AG09319 (cell line): Measurements from ENCODE around the gene ASTN2.
"Not testable (repeated sequence)": the region's sequence is repeated elsewhere in the genome, so short reads cannot be mapped to it uniquely, and the experiment has no call there.

Experiments
- DNase-seq: peaks from one replicate; pipeline ENCODE4 v3.0.0-alpha.2; 2010; ENCODE audit warnings: low read depth; ENCODE audit errors: extremely low read depth
- CTCF ChIP-seq: IDR thresholded peaks from 2 replicates; pipeline ENCODE4 v1.5.1; 2011; ENCODE audit warnings: low read depth, mild to moderate bottlenecking, inconsistent platforms, low read length, moderate library complexity

Gene ASTN2

GRCh38 chr9:116844621-116845020, 570.2 kb downstream of the ASTN2 start:
- no peak for TF ChIP-seq CTCF
- DNase-seq: no peak

- DNase-seq: no peak
- TF ChIP-seq CTCF: no peak
Observed at GRCh38 chr9:116843863-116844620, 570.8 kb downstream of the ASTN2 start.

GRCh38 chr9:116842658-116843057, 572.2 kb downstream of the ASTN2 start:
- no peak for DNase-seq
- no peak for TF ChIP-seq CTCF

- not testable (repeated sequence) for DNase-seq
Observed at GRCh38 chr9:116838468-116838867, 576.4 kb downstream of the ASTN2 start.

- no peak for TF ChIP-seq CTCF
- no peak for DNase-seq
Observed at GRCh38 chr9:116837018-116837989, 577.6 kb downstream of the ASTN2 start.

- not testable (repeated sequence) for DNase-seq
Observed at GRCh38 chr9:116830321-116830720, 584.5 kb downstream of the ASTN2 start.

GRCh38 chr9:116821633-116822229, 593.1 kb downstream of the ASTN2 start:
- TF ChIP-seq CTCF: no peak
- DNase-seq: no peak

- TF ChIP-seq CTCF: no peak
- no peak for DNase-seq
Observed at GRCh38 chr9:116819116-116819515, 595.7 kb downstream of the ASTN2 start.
